Inferior parietal cortex (tissue), 1 donor: ENCODE measurements around the gene NPR3.
A peak's percentile ranks its signal among the peaks of the same experiment; 100 is the strongest.

Experiments used
- DNase-seq: peaks from one replicate; pipeline ENCODE4 v3.0.0-alpha.2; 2016; ENCODE audit errors: extremely low spot score

The NPR3 gene, protein sequence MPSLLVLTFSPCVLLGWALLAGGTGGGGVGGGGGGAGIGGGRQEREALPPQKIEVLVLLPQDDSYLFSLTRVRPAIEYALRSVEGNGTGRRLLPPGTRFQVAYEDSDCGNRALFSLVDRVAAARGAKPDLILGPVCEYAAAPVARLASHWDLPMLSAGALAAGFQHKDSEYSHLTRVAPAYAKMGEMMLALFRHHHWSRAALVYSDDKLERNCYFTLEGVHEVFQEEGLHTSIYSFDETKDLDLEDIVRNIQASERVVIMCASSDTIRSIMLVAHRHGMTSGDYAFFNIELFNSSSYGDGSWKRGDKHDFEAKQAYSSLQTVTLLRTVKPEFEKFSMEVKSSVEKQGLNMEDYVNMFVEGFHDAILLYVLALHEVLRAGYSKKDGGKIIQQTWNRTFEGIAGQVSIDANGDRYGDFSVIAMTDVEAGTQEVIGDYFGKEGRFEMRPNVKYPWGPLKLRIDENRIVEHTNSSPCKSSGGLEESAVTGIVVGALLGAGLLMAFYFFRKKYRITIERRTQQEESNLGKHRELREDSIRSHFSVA

DNA sequence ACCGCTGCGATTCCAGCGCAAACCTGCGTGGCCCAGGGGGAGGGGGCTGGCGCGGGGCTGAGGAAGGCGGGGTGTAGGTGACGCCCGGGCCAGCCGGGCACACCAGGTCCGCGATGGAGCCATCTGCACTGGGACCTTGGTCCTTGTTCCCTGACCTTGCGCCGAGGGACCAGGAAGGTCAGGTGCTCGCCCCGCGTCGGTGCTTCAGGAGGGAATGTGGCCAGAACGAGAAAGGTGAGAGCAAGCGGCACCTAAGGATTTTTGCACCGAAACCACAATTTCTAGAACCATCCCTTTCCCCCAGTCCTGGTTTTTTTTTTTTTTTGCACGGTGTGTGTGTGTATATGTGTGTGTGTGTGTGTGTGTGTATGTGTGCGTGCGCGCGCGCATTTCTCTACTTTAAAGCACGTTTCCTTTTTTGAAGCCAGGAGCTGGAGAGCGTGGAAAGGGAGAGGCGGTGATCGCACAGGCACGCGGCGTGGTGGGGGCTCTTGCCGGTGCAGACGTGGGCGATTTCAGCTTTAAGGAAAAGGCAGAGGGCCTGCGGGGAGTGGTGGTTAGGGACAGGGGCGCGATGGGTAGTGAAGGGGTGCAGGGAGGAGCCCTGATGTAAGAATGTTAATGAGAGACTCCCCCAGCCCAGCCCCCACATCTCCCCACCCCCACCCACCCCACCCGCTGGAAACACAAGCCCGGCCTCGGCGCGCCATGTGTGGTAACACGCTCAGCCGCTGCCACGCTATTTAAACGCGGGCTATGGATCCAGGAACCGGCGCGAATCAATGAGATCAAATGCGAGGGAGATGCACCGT lies at the start of gene NPR3:
Gene NPR3, plus strand, starts transcription at position 772 of the 812 bp plus-strand sequence. CDS start 456 bp downstream, outside the sequence.
- no peak for DNase-seq

DNA sequence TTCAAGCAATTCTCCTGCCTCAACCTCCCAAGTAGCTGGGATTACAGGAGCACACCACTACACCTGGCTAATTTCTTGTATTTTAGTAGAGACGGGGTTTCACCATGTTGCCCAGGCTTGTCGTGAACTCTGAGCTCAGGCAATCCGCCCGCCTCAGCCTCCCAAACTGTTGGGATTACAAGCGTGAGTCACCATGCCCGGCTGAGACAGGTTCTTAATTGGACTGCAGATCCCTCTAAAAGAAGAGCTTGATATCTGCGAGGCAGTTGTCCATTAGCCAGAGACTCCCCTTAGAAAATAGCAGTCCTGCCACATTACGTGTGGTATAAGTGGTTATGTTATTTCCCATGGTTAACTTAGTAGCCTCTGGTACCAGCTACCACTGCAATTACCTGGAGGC lies 46.6 kb upstream of the NPR3 start:
- no peak for DNase-seq

DNA sequence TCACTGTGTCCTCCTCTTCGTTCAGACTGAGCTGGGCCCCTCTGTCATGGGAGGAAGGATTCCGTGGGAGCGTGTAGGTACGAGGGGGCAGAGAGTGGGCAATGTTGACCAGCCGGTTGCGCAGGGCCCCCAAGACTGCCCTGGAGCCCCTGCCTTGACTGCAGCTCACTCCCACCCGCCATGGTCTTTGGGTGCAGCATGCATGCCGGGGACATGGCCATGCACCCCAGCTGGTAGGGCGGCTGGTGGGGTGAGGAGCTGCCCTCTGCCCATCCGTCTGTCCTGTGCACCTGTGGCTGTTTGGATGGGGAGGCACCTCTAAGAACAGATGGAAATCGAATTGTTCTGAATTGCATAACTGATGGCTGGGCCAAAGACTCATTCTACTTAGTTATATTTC lies 42.6 kb upstream of the NPR3 start:
- no peak for DNase-seq

DNA sequence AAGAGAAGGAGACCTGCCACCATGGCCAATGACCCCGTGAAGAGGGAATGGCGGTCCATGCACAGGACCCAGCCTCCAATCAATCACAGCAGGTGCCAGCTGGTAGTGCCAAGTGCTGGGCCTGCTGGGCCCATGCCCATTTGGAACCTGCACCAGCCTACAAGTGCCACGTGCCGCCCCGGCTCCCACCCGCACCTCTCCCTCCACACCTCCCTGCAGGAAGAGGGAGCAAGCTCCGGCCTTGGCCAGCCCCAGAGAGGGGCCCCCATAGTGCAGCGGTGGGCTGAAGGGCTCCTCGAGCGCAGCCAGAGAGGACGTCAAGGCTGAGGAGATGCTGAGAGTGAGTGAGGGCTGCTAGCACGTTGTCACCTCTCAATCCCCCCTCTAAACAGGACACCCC lies 37.8 kb upstream of the NPR3 start:
- no peak for DNase-seq

DNA sequence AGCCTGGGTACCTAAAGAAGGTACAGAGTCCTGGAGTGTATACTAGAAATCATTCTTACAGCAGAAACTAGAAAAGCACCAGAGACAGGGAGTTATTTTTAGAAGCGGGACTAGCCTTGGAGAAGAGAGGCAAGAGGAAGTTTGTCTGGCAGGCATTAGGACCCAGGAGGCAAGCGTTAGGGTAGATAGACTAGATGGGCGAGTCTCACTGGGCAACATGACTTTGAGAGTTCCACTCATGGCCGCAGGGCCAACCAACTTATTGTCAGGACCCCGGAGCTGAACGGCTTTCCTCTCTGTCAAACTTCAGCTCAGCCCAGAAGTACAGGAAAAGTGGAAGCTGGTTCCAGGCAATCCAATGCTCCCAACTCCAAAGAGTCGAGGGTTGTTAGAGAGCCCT lies 34.1 kb upstream of the NPR3 start:
- DNase-seq, result no peak

DNA sequence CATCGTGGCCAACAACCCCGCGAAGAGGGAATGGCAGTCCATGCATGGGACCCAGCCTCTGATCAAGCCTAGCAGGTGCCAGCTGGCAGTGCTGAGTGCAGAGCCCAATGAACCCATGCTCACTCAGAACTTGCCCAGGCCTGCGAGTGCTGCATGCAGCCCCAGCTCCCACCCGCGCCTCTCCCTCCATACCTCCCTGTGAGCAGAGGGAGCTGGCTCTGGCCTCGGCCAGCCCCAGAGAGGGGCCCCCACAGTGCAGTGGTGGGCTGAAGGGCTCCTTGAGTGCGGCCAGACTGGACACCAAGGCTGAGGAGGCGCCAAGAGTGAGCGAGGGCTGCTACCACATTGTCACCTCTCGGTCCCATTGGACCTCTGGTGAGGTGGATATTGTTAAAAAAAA lies 32.6 kb upstream of the NPR3 start:
- no peak for DNase-seq

DNA sequence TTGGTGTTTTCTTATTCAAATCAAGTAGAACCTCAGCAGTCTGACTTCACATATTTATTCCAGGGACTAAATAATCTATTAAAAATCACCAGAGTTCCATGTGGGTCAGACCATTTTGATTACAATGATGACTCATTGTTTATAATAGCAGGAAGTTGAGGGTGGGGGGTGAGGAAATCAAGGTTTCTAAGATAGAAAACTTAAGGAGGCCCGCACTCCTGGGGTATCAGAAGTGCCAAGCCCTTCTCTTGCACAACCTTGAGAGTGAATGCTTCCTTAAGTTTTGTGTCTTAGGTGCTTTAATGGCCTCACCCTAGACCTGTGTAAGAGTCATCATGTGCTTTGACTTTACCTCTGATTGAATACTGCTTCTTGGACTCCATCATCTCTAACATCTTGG lies 31.9 kb upstream of the NPR3 start:
- DNase-seq, result no peak

DNA sequence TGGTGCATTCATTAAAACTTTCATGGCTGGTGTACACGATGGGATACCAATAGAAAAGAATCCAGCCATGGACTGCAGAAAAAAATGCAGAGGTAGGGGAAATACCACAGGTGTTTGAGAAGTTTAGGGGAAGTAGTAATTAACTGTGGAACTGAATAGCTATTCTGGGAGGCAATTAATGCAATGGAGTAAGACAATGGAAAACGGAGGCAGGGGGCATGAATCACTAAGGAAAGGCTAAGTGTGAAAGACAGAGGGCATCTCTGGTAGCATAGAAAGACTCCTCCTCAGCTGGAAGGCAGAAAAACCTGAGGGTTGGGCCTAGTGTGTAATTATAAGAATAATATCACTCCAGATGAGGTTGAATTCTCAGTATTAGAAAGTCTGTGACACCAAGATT lies 30.9 kb upstream of the NPR3 start:
- no peak for DNase-seq

DNA sequence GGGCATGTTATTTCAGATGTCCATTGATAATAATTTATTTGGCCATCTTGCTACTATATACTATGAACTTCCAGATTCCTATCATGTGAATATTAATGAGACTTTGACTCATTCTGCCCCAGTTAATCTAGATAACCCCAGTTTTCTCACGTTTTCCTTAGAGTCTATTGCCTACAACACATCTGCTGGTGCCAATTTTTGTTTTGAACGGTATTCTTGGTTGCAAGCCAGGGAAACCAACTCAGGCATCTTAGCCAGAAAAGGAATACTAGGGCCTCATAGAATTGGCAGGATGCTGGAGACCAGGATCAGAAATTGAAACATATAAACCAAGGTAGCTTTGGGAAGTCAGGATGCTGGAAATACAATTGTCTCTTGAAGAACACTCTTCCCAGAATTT lies 28.0 kb upstream of the NPR3 start:
- DNase-seq, result no peak

DNA sequence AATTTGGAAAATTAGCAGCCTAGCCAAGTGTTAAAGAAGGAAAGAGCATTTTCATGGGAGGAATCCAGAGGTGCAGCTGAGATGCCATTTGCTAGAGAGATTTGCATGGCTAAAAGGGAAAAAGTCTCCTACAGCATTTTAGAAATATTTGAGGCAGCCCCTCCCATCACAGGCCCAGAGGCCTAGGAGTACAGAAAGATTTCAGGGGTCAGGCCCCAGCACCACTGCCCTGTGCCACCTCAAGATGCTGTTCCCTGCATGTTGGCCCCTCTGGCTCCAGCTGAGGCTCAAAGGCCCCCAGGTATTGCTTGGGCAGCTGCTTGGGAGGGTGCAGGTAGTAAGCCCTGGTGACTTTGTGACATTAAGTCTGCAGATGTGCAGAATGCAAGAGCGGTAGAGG lies 26.9 kb upstream of the NPR3 start:
- no peak for DNase-seq

DNA sequence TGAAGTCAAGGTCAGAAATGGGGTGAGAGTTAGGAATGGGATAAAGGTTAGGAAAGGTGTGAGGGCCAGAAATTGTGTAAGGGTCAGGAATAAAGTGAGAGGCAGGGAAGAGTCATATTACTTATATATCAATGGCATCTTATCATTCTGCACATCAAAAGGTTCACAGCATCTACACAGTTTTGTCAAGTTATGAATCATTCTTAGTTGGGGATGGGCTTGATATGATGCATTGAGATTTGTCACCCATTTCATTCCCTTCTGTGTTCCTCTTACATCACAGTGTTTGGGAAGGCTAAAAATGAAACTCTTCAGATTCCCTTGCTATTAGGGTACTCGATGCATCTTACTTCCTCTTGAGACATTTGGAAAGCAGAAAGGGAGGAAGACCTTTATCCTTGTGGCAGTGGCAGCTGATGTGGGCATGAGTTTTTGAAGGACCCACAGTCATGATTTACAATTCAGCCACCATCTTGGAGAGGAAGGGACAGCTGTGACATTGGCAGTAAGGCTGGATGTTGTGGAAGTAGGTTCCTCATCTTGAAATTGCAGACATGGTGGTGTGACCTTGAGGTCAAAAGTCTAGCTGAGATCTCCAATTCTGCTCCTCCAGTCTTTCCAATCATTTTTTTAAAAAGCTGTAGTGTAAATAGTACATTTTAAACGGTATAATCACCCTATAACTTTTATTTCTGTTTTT lies 24.2 kb upstream of the NPR3 start:
- no peak for DNase-seq

DNA sequence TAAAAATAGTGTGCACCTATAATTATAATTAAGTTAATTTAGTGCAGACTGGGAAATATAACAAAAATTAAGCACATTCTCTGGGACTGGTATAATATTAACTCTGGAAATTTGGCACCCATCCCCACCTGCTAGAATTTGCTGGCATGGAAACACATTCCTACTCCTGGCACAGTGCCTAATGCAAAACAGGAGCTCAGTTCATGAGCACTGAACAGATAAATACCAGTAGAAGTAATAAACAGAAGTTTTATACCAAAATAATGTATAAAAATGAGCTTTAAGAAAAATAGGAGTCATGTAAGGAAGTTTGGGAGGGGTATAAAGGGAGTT lies 23.7 kb upstream of the NPR3 start:
- DNase-seq, result no peak

DNA sequence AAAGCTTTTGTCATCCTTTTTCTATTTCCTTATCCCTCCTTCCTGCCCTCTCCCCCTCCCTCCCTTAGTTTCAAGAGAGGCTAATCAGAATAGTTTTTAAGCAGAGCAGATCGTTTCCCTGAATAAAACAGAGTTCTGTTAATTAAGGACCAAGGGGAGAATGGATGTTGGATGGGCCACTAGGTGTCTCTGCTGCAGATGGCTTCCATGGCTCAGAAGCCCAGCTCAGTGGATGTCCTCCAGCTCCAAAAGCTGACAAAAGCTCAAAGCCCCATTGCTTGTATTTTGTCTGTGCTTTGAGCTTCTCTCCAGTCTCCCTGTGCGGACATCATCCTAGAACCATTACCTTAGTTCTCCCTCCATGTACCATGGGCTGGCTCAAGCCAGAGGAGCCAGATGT lies 21.0 kb upstream of the NPR3 start:
- no peak for DNase-seq

DNA sequence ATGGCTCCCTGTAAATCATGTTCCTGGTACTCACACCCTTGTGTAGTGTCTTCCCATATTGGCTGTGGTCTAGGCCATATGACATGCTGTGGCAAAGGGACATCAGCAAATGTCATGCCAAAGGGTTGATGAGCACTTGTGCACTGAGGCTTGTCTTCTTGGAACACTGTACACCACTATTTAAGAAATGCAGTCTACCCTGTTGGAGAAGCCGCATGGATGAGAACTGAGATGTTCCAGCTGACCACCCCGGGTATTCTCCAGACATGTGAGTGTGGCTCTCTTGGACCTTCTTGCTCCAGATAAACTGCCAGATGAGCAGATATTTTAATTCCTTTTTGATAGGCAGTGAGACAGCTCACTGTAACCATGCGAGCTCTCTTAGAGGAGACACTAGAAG lies 20.5 kb upstream of the NPR3 start:
- DNase-seq, result no peak

DNA sequence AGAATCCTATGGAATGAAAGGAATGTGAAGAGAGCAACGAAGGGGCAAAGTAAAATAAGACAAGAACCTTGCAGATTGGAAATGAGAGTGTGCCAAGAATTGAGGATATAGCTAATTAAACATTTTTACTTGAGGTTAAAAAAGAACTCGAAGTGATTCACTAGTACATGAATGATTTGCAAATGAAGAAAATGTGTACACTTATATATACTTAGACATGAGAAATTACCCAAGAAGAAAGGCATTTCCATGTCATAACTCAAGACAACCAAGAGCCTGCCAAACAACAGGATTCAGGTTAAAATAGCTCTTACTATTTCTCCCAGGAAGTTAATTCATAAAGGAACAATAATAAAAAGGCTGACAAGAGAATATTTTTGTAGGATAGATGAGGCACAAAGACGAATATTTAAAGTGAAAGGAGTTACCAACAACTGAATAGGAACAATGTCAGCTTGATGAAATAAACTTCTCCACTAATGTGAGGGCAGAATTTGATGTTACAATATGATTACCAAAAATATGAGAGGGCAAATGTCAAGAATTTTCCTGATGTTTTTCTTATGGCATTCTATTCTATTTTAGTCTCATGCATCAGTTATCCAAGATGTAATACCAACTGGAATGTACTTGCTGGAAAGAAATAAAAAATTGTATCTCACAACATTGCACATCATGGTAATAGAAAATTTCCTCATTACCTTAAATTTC lies 18.9 kb upstream of the NPR3 start:
- no peak for DNase-seq

DNA sequence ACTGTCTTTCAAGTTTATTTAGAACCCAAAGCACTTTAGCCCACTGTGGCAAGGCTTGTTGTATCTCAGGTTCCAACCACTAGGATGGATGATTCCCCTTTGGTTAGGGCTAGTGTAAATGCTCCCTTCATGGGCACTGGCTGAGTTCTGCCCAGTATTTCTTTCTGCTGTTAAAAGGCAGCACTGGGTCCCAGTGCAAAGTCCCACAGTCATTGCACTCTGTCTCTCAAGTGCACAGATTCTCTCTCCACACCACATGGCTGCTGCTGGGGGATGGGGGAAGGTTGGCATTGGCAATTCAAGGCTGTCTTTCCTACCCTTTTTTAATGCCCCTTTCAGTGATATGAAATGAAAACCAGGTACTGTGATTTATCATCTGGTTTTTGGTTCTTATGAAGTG lies 7.2 kb upstream of the NPR3 start:
- DNase-seq, result no peak

DNA sequence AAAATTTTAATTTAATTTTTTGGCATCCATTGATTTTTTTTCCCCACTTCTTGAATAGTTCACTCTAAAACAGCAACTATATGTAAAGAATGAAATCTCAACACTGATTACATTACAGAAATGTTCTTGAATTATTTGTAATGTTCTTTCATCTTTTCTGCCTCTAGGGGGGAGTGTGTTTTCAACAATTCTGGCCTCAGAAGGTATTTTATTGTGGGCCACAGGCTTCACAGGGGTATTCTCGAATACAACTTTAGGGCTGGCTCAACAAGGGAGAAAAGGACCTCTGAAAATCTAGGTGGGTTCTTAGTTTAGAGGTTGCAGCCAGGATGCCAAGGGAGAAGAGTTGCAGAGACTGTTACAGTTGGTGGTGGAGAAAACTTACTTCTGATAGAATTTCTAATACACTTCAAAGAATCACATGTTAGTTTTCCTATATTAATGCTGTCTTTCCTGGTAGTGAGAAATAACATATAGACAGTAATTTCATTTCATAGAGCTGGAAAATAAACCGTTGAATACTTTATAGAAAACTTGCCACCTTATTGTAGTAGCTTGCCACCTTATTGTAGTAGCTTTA lies 3.6 kb upstream of the NPR3 start:
- peak; percentile 22 for DNase-seq

DNA sequence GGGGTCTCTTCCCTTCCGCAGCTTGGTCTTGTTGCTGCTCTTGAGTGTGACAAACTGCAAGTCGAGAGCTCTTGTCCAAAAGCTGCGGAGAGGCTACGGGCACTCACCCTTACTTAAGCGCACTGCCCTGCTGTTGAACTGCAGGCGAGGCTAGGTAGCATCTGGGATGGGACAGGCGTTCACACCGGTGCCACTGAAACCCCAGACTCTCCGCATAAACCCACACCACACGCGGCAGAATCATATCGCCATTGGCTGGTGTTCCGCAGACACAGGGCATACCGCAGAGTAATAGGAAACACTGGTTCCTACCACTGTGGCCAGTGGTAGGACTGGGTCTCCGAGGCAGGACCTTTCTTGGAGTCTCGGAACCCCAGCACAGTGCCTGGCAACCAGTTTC lies 2.2 kb upstream of the NPR3 start:
- no peak for DNase-seq

DNA sequence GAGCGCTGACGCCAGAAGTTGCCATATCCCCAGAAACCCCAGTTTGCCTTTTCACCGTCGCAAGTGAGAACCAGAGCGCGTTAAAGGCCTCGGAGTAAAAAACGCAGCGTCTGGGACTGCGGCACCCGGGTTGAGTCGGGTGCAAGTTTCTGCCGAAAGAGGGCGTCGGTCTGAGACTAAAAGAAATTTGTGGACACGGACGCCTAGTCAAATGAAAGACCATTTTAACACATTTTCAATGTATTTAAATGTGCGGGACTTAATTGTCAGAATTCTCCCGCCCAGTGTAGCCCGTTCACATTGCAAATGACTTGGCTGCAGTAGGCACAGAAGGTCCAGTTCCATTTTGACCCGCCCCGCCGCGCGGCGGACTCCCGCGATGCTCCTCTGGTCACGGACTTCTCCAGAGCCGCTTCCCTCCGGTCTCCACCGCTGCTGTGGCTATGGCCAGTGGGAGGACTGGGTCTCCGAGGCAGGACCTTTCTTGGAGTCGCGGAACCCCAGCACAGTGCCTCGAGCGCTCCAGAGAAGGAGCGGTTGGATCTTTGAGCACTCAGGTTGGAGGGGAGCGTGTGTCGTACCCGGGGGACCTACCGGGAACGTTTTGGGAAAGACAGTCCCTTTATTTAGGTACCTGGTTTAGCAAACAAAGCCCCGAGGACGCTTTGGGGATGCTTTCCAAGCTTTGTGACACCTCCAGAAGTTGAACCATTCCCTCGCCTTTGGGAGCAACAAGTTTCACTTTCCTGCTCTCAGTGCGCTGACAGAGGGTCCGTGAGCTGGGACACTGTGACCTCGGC lies 1.2 kb upstream of the NPR3 start:
- DNase-seq, result peak; percentile 70

DNA sequence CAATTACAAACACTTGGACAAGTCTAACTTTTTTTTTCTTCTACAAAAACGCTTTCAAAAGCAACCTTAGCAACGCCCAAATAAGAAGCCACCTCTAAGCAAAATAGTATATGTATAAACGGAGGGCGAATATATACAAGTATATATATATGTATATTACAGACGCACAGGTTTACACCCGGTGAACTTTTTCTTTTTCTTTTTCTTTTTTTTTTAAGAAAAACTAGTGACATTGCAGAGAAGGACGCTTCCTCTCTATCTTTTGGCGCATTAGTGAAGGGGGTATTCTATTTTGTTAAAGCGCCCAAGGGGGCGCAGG lies 200 bp downstream of the NPR3 start:
- no peak for DNase-seq
